ENCODE data around the gene MYO5A.

GRCh38 chr15:52334491-52335160 is 194.1 kb downstream of the MYO5A start:
- TF ChIP-seq EZH2 (IDR thresholded peaks at IDR 0.05; ENCODE audit: borderline replicate concordance, insufficient read depth, low read depth, low read length, poor library complexity, severe bottlenecking) = no peak
- no peak for TF ChIP-seq CTCF (IDR thresholded peaks at IDR 0.05)

Measured in B cell (primary cell).